PC-9 (cell line): ENCODE data around the gene UBTFL1. TPM values are rescaled to one million over a fixed set of nuclear protein-coding genes. Genes with fewer than 3 reads are reported as not detected.

Source experiments
- BruUV-seq: library from RNA; stranded (reverse); fragments of 400-500 nt; replicated peaks from 2 replicates; lab custom pipeline; 2021; lab: Mats Ljungman, UMichigan
- CTCF ChIA-PET: fragments of 300-600 bp; sonication (Branson Sonifier 250); formaldehyde crosslinking; loops from one replicate; lab custom pipeline; 2022; ENCODE audit warnings: antibody characterized with exemption; lab: Charles Lee
- POLR2A ChIA-PET: fragments of 300-600 bp; sonication (Branson Sonifier 250); formaldehyde crosslinking; loops from one replicate; lab custom pipeline; 2022; ENCODE audit warnings: antibody characterized with exemption; ENCODE audit not compliant: unreplicated experiment; lab: Charles Lee
- DNase-seq, 2 experiments: peaks; one replicate each; pipeline versions ENCODE4 v3.0.0 to v3.0.0-alpha.2; 2015 to 2022; ENCODE audit warnings: mixed read lengths in 1 of 2
- H2AFZ ChIP-seq: fragments of 200-600 bp; sonication (generic); 2 replicates; pipeline ENCODE4 v1.8.1; 2017; ENCODE audit warnings: antibody characterized with exemption
- H3F3A ChIP-seq: fragments of 200-600 bp; sonication (generic); 2 replicates; pipeline ENCODE4 v1.8.1; 2017; ENCODE audit warnings: antibody characterized with exemption, mild to moderate bottlenecking, low read depth; ENCODE audit not compliant: insufficient read depth
- H3K27ac ChIP-seq: fragments of 200-600 bp; sonication (generic); 2 replicates; pipeline ENCODE4 v1.6.1; 2016; ENCODE audit warnings: mixed run types
- H3K27me3 ChIP-seq: fragments of 200-600 bp; sonication (generic); 2 replicates; pipeline ENCODE4 v1.6.1; 2016; ENCODE audit warnings: low read depth, mixed run types; ENCODE audit not compliant: insufficient read depth
- H3K36me3 ChIP-seq: fragments of 200-600 bp; sonication (generic); 2 replicates; pipeline ENCODE4 v1.6.1; 2016; ENCODE audit warnings: low read depth, mixed run types
- H3K4me1 ChIP-seq: fragments of 200-600 bp; sonication (generic); replicated peaks from 2 replicates; pipeline ENCODE4 v1.6.1; 2016; ENCODE audit warnings: mixed run types; ENCODE audit not compliant: insufficient read depth
- H3K4me2 ChIP-seq: fragments of 200-600 bp; sonication (generic); 2 replicates; pipeline ENCODE4 v1.6.1; 2017; ENCODE audit warnings: mixed run types
- H3K4me3 ChIP-seq: fragments of 200-600 bp; sonication (generic); 2 replicates; pipeline ENCODE4 v1.6.1; 2016; ENCODE audit warnings: mixed run types
- H3K79me2 ChIP-seq: fragments of 200-600 bp; sonication (generic); 2 replicates; pipeline ENCODE4 v1.6.1; 2017; ENCODE audit warnings: low read depth, mixed run types
- H3K9me2 ChIP-seq: fragments of 200-600 bp; sonication (generic); 2 replicates; pipeline ENCODE4 v1.8.1; 2017; ENCODE audit warnings: mild to moderate bottlenecking; ENCODE audit not compliant: insufficient read depth
- H3K9me3 ChIP-seq: fragments of 200-600 bp; sonication (generic); 2 replicates; pipeline ENCODE4 v1.8.1; 2016; ENCODE audit warnings: low read depth; ENCODE audit not compliant: insufficient read depth
- H4K20me1 ChIP-seq: fragments of 200-600 bp; sonication (generic); 2 replicates; pipeline ENCODE4 v1.8.1; 2017; ENCODE audit not compliant: insufficient read depth
- EZH2 ChIP-seq: fragments of 200-600 bp; sonication (generic); IDR thresholded peaks from 2 replicates; pipeline ENCODE4 v1.8.0; 2017; ENCODE audit warnings: antibody characterized with exemption, low read depth
- intact Hi-C: fragments of 100-400 bp; cut with micrococcal nuclease; formaldehyde crosslinking; loops from one replicate; pipeline ENCODE4 v1.10.0; 2022; ENCODE audit not compliant: unreplicated experiment
- total RNA-seq: library from RNA; stranded (reverse); gene quantifications from 2 replicates; pipeline ENCODE4 v1.2.3, GENCODE V29; 2021
- TF ChIP-seq, protein P1 (sequence below): fragments of 200-600 bp; sonication (generic); conservative IDR thresholded peaks from 2 replicates; pipeline ENCODE4 v1.6.1; 2017; ENCODE audit warnings: mixed run types, antibody characterized with exemption, mild to moderate bottlenecking, moderate library complexity

The UBTFL1 gene
- total RNA-seq, 1 experiment from 2014 or later: not detected

DNA sequence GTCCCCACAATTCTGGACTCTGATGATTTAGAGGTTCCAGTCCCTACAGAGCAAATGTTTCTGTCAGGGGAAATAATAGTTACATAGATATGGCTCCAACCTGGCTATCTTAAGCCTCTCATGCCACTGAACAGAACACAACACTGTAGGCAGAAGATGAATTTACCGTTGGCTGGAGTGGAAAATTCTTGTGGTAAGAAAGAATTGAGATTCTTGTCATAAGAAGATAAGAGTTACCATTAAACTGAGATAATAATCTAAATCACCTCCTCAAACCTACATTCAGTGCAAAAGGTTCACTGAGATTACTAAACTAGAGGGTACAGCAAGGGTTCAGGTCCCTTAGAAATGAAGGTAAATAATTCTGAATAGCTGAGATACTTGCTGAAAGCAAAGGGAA lies 38.6 kb downstream of the UBTFL1 start:
- no peaks in the 10 kb centered on the region for H3K9me2 ChIP-seq
- POLR2A ChIA-PET: no interaction called here
- no peak overlapping the region for H2AFZ ChIP-seq
- no peaks in the 10 kb centered on the region for H4K20me1 ChIP-seq
- DNase-seq: no peak
- intact Hi-C loops: no loop called here
- CTCF ChIA-PET: no interaction called here
- H3F3A ChIP-seq: no peaks in the 10 kb centered on the region
- H3K27ac ChIP-seq: no peak overlapping the region
- H3K27me3 ChIP-seq: no peaks in the 10 kb centered on the region
- no peak overlapping the region for H3K4me2 ChIP-seq
- TF ChIP-seq EZH2: no peak
- no peaks in the 10 kb centered on the region for H3K9me3 ChIP-seq
- no TSS peak for BruUV-seq
- no peaks in the 10 kb centered on the region for H3K4me1 ChIP-seq
- H3K36me3 ChIP-seq: no peaks in the 10 kb centered on the region
- H3K4me3 ChIP-seq: no peak overlapping the region
- no peaks in the 10 kb centered on the region for H3K79me2 ChIP-seq

DNA sequence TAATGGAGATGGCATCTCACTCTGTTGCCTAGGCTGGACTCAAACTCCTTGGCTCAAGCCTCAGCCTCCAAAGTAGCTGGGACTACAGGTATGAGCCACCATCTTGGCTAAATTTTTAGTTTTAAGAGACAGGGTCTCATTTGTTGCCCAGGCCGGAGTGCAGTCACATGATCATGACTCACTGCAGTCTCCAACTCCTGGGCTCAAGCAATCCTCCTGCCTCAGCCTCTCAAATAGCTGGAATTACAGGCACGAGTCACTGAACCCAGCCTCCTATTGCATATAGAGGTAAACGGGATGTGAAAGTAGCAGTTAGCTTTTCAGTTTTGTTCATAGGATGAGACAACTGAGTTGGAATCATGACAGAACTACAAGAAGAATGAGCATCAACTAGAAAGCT lies 39.2 kb downstream of the UBTFL1 start:
- Histone ChIP-seq H3K27me3 (no peaks in the 10 kb centered on the region), H3K4me3 (no peak overlapping the region), H3K4me2 (no peak overlapping the region), H2AFZ (no peak overlapping the region), H3F3A (no peaks in the 10 kb centered on the region), H3K4me1 (no peaks in the 10 kb centered on the region), H3K9me2 (no peaks in the 10 kb centered on the region), H3K79me2 (no peaks in the 10 kb centered on the region), H3K27ac (no peak overlapping the region), H3K9me3 (no peaks in the 10 kb centered on the region), H3K36me3 (no peaks in the 10 kb centered on the region), H4K20me1 (no peaks in the 10 kb centered on the region)
- DNase-seq: no peak
- BruUV-seq: no TSS peak
- ChIA-PET POLR2A (no interaction called here), CTCF (no interaction called here)
- intact Hi-C loops: no loop called here
- TF ChIP-seq EZH2: no peak
- TF ChIP-seq, protein P1, sequence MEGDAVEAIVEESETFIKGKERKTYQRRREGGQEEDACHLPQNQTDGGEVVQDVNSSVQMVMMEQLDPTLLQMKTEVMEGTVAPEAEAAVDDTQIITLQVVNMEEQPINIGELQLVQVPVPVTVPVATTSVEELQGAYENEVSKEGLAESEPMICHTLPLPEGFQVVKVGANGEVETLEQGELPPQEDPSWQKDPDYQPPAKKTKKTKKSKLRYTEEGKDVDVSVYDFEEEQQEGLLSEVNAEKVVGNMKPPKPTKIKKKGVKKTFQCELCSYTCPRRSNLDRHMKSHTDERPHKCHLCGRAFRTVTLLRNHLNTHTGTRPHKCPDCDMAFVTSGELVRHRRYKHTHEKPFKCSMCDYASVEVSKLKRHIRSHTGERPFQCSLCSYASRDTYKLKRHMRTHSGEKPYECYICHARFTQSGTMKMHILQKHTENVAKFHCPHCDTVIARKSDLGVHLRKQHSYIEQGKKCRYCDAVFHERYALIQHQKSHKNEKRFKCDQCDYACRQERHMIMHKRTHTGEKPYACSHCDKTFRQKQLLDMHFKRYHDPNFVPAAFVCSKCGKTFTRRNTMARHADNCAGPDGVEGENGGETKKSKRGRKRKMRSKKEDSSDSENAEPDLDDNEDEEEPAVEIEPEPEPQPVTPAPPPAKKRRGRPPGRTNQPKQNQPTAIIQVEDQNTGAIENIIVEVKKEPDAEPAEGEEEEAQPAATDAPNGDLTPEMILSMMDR: no peak

DNA sequence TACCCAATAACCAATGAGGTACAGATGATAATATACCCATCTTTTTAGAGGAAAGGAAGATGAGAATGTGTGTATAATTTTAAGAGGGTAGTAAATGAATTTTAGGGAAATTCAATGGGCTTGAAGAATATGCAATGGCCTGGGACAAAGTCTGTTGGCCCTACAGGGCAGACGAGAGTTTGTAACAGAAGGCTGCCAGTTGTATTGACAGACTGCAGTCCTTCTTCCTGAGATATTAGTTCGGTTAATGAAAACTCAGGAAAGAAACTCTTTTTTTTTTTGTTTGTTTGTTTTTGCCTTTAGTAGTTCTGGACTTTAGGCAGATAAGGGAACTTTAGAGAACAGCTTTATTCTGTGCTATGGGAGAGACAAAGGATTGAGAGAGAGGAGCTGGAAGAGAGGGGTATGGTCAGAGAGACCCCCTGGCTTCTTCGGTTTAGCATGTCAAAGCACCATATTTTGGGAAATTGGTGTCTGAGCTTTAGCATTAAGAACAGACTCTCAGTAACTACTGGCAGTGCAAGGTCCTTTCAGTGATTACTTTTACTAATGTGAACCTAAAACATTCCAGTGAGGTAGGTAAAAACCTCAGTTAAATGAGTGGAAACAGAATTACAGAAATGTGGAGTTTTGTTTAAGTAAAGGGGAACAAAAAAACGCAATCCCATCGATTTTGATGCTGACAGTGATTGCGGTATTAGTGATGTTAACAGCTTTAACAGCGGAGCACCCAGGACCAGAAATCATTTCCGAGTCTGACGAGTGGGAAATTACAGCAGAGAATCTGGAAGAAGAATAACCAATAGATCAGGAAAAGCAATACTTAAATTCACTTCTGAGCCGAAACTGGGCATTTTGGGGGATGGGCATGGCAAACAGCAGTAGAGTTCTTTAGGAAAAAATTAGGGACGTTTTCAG lies 48.1 kb downstream of the UBTFL1 start:
- no peak for TF ChIP-seq EZH2
- TF ChIP-seq, protein P1: no peak
- Histone ChIP-seq H3K4me1 (0 out of 2 replicates have a peak, but pooled peaks cover 6% of the 10 kb centered on the region), H3F3A (no peaks in the 10 kb centered on the region), H3K79me2 (no peaks in the 10 kb centered on the region), H3K27ac (no peak overlapping the region), H3K36me3 (no peaks in the 10 kb centered on the region), H2AFZ (no peak overlapping the region), H4K20me1 (no peaks in the 10 kb centered on the region), H3K4me3 (no peak overlapping the region; the same call in 1 of the 2 replicates), H3K9me2 (no peaks in the 10 kb centered on the region; the same call in 1 of the 2 replicates), H3K9me3 (no peaks in the 10 kb centered on the region), H3K27me3 (no peaks in the 10 kb centered on the region), H3K4me2 (no peak overlapping the region)
- no TSS peak for BruUV-seq
- ChIA-PET CTCF (no interaction called here), POLR2A (no interaction called here)
- intact Hi-C loops: no loop called here
- no peak for DNase-seq
